DMS114 treated with DMSO at 0.1 percent for 48 hours (cell line): ENCODE measurements around the gene FAM174B.

ENCODE experiments used
- DNase-seq: peaks from one replicate; lab custom pipeline; 2025; ENCODE audit not compliant: unreplicated experiment; lab: John Stamatoyannopoulos, UW

Gene FAM174B

DNA sequence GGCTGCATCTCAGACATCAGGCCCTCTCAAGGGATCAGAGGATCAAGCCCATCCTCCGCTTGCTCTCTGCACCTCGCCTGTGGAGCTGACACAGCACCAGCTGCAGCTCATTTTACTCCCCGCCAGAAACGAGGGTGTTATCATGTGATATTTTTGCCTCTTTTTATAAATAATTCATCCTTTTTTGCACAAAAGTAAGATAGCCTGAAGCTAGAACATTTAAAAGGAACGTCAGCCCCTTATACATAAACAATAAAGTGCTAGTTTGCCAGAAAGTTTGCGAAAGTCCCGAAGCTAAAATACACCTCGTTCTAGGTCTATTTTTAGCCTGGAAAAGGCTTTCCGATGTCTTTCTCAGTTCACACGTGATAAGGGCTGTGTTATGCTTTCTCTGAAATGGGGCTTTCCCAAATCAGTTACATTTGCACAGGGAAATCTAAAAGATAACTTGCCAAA, 9.6 kb upstream of the FAM174B start:
- no peak for DNase-seq

DNA sequence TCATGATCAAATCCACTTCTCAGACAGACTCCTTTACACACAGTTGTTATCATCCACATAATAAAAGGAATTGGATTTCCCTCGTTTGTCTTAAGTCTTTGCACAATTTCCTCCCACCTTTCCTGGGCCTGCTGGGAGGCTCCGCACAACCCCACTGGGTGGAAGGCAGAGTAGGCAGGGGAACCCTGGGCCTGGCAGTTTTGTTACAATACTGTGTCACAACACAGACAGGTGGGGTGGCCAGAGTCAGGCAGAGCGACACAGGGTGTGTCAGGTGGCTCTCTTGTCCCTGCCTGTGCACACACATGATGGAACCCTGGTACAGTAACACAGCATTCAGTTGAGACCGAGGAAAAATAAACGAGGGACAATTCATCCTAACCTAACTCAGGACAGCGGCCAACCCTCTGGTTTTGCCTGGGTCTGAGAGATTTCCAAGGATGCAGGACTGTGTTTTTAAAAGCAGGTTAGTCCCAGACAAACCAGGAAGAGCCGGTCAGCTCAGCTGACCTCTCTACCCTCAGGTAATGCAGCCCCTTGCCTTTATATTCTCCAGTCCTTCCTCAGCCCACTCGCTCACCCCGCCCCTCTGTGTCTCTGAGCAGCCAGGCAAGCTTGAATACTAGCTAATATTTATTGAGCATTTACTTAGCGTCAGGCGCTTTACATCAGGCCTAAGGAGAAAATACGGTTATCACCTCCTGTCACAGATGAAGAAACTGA, 8.8 kb upstream of the FAM174B start:
- no peak for DNase-seq

DNA sequence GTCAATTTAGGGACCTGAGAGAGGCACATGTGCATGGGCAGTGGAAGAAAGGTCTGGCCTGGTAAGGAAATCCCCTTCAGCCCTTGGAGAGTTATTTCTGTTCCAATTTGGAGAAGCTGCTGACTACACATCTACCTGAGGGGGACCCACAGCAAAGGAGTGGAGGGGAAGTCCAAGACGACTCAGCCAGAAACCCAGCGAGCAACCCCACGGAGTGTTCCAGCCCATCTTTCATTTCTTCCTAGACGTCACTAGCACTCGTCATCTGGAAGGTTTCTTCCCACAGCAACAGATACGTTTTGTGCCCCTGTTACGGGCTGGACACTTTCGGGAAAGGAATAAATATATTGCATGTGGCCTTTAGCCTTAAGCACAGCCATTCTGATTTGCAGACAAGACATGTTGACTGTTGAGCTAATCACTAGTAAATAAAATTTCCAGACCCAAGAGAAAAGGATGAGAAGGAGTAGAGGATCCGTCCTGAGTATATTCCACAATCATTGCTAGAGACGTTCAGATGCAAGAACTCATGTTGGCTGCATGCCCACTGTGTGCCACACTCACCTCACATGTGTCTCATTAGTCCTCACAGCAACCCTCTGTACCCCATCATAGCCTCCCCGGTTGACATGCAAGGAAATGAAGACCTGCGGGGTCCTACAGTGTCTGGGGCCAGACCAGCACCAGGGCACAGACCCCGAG, 7.8 kb upstream of the FAM174B start:
- no peak for DNase-seq

DNA sequence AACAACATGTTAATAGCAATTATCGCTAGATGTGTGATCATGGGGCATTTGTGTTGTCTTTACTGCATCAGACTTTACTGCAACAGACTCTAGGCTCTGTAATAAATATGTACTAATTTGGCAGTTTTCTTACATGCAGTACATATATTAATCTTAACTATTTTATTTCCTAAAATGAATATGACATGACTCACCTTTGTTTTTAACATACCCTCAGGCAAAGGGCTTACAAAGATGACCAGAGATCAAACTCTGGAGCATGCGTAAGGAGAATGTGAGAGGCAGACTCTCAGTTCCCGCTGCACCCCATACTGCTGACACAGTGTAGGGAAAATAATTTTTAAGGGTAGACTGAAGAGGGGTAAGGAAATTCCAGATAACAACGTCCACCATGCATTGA, 7.2 kb upstream of the FAM174B start:
- DNase-seq, result no peak

DNA sequence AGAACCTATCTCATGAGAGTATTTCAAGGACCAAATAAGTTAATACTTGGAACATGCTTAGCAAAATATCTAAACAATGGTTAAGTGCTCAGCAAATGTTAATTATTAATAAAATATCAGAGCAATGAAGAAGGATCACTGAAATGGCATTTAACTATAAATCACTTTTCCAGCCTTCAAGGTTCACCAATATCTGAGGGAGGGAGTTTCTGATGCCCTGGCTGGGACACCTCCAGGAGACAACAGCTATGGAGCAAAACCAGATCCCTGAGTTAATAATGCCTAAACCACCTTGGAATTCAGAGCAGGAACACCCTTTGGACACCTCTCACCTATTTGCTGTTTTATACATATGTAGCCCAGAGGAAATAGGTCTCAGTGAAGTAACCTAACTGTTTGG, 6.4 kb upstream of the FAM174B start:
- no peak for DNase-seq

DNA sequence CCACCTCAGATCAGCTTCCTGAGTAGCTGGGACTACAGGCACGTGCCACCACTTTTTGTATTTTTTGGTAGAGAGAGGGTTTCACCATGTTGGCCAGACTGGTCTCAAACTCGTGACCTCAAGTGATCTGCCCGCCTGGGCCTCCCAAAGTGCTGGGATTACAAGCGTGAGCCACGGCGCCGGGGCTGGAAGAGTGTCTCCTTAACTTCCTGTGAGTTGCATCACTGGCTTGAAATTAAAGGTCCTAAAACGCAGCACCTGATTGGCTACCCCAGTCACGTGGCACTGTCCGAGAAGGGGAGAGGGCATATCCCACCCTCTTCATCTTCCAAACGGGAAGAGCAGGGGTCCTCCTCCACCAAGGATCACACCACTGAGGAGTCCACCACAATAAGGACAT, 5.5 kb upstream of the FAM174B start:
- no peak for DNase-seq

DNA sequence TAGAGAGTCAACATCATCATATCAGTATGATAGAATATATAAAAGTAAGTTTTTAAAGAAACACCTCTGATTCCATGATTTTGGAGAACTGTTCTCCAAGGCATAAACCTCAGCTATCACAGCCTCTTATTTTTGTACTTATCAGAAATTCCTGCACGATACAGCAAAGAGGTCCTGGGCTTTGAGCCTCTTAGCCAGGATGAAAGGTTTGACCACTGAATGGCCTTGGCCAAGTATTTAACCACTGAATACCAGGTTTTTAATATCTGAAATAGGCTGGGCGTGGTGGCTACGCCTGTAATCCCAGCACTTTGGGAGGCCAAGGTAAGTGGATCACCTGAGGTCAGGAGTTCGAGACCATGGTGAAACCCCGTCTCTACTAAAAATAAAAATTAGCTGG, 1.9 kb upstream of the FAM174B start:
- DNase-seq, result no peak

DNA sequence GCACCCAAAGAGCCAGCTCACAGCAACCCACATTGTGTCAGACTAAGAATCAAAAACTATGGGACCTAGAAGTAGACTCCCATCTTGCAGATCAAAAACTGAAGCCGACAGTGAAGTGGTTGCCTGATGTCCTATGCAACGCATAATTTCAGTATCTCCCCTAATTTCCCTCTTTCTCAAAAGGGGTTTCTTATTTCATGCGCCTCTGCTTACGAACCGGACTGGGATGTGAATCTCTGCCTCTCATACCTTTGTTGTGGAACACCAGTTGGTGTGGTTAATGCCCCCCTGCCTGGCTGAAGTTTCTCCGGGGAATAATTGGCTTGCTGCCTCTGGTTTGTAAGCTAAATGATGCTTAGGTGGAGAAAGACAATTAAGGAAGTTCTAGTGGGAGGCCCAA, 514 bp upstream of the FAM174B start:
- DNase-seq, result no peak

DNA sequence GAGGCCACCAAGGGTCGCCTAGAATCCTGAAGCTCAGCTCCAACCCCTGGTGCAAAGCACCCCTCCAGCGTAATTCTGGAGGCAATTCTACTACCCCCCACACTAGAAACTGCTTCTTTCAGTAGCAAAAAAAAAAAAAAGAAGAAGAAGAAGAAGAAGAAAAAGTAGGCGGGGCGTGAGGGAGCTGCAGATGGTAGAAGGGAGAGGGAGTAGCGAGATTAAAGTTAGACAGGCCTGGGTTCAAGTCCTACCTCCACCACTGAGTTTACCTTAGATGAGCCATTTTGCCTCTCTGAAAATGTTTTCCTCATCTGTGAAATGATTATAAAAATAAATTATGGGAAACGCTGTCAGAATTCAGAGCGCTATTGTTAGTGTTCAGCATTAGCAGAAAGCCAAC, 913 bp downstream of the FAM174B start:
- no peak for DNase-seq

DNA sequence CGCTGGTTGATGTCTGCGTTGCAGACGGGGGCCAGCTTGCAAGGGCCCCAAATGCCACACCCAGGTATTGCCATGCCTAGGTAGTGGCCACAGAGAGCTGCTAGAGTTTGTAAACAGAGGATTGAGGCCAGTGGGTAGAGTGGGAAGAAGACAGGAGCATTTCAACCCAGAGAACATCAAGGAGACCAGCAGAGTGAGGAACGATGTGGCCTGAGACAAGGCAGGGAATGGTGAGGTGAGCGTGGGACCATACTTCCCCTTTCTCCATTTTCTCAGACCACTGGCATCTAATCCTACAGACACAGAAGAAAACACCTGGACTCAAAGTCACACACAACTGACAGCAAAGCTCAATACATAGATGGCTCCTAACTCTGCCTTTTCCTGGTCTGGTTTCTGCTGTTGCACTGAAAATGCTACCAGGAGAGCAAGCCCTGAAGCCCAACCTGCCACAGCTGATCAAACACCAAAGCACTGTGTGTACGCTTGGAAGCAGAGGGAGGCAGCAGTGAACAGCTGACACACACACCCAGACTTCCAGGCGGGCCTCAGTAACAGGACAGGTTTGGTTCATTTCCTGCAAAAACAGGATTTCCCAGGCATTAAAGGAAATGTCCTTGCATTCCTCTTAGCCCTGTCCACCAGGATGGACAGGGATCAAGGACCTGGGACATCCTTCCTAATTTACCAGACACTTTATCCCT, 1.6 kb downstream of the FAM174B start:
- DNase-seq, result no peak

DNA sequence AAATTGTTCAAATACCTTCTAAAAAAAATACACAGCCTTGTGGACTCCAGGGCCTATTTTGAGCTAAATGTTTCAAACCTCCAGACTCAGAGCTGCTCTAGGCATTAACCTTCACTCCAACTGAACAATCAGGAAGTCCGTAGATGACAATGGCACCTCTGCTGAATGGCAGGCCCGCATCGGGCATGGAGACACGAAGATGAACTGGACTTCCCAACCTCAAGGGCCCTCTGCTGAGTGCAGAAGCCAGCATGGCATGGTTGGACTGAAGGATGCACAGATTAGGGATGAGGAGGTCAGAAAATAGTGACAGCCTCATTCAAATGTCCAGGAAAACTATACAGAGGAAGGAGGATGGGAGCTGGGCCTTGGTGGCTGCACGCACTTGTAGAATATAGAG, 2.2 kb downstream of the FAM174B start:
- DNase-seq, result no peak

DNA sequence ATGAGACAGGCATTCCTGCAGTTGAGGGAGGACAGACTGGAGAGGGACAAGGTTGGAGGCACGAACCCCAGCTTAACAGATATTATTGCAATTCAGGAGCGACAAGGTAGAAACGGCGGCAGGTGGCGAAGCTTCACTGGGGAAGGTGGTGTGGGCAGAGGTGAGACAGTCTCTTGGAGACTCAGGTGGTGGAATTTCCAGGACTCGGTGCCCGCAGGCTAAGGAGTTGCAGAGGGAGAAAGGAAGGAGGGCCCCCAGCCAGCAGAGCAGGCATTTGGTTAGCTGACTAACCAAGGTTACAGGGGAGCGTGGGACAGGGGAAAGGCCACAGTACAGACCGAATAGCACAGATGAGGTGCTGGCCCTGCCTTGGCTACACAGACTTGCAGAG, 3.0 kb downstream of the FAM174B start:
- no peak for DNase-seq

DNA sequence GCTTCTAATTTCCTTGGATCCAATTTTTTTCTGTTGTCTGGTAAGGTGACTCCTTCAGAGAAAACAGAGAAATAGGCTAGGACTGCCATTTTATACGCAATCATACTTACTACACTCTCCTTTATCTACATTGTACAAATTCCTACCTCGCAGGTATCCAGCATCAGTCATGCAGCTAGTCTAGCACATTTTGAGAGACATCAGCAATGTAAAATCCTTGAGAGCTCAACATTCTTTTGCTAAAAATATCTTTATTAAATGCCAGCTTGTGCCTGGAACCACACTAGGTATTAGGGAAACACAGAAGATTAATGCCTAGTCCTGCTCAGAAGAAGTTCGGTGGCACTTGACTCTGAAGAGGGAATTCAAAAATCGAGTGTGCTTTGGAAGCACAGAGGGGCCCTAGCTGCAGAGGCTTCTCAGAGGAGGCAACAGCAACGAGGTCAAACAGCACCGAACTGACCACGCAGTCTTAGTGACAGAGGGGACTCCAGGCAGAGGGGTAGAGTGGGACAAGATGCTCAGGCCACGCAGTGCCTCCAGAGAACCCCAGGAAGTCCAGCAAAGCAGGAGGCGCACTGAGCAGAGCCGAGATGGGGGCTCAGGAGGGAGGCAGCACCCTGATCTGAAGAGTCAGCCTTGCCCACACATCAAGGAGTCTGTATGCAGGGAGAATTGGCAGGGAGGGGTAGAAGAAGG, 3.5 kb downstream of the FAM174B start:
- no peak for DNase-seq

DNA sequence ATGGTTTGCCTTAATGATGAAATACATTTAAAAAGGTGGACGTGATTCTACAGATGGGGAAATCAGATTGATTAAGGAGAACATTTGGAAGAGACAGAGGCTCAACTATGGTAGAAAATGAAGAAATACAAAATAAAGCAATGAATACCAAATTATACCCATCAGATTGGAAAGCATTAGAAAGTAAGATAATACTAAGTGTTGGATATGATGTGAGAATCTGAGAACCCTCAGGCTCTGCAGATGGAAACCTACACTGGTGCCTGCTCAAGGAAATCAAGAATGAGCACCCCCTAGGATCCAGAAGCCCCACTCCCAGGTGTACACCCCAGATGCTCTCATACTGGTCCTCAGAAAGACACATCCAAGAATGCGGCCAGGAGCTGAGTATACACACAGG, 4.6 kb downstream of the FAM174B start:
- no peak for DNase-seq

DNA sequence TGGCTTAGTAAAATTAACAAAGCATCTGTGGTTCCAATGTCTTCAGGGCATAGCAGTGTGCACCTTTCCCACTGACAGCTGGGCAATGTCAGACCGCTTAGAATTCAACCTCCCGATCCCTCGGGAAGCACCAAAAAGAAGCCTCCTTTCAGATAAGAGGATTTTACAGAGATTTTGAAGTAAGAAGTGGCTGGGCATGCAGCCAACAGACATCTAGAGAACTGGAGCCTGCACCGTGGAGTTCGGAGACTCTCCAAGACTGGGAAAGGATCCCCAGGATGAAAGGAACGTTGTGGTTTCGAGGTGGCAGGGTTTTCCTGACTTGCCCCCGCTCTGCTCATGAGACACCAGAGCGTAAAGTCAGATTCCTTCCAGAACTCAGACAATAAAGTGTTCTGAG, 5.3 kb downstream of the FAM174B start:
- no peak for DNase-seq

DNA sequence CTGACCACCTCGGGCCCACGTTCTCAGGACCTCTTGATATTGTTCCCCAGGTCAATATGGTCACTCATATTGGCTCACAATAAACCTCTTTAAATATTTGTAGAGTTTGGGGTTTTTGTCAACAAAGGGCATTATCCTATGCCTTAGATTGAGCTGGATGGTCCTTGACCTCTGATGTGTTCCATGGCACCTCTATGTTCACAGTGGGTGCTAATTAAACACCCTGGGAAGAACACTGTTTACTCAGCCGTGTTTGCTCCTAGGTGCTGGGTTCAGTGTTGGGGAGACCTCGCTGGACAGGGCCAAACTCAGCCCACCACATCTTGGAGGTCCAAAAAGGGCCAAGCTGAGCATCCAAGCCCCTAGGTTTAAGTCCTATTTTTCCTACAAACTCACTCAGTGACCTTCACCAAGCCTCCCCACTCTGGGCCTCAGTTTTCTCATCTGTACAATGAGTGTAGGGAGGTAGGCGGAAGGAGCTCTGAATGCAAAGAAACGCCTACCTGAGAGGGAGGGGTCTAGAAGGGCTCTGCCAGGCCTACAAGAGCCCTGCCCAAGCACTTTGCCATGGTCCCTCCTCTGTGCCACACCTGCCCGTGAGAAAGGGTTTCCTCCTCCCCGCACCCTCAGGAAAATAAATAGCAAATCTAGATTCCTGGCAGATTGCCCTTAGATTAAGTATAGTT, 7.2 kb downstream of the FAM174B start:
- DNase-seq, result no peak

DNA sequence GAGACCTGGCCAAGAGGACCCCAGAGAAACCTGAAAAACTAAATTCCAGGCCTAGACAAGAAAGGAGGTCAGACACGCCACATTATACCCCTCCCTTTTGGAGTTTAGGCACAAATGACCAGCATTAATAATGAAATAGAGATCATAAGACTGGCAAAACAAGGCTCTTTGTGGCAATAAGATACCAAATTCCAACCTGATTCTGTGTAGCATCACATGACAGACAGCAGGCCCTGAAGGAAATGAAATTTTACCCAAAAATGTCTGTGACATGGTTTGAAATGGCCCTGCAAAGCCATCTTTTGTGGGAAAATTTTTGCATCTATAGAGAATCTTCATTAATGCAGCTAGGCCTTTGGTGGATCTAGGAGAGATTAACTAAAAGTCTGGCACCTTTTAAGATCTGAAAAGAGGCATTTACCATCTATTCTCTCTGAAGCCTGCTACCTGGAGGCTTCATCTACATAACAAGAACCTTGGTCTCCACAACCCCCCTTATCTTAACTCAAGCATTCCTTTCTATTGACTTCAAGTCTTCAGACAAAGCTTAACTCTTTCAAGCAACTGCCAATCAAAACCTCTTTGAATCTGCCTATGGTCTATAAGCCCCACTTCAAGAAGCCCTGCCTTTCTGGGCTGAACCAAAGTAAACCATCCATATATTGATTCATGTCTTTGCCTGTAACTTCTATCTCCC, 8.0 kb downstream of the FAM174B start:
- DNase-seq, result no peak

DNA sequence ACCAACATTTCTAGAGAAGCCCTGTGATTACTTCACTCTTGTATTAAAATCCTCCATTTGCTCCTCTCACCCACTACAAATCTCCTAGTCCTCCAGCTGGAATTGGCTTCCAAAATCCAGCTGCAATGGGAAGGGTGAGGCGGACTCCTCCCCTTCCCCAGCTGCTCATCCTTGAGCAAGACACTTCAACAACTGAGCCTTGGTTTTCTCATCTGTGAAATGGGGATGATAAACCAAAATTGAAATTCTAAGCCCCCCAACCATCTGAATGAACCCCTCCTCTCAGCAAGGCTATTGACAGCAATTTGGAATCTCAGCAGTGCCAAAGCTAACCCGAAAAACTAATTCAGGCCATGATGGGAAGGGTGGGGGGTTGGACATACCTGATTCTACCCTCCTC, 9.4 kb downstream of the FAM174B start:
- no peak for DNase-seq

DNA sequence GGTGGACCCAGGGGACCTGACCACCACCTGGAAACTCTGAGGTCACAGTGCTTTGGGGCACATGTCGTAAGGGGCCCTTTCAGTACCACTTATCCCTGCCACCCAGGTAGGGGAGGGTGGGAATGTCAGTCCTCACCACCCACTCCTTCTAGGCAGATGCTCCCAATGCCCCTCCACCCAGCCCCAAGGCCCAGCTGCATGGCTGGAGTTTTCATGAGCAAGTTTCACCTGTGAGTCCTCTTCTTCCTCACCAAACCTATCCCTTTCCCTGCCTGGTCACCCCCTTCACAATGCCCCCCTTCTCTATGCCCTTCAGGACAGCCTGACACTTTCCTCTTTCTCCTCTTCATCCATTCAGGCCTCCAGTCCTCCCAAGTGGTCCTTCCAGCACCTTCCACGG, 9.8 kb downstream of the FAM174B start:
- no peak for DNase-seq

DNA sequence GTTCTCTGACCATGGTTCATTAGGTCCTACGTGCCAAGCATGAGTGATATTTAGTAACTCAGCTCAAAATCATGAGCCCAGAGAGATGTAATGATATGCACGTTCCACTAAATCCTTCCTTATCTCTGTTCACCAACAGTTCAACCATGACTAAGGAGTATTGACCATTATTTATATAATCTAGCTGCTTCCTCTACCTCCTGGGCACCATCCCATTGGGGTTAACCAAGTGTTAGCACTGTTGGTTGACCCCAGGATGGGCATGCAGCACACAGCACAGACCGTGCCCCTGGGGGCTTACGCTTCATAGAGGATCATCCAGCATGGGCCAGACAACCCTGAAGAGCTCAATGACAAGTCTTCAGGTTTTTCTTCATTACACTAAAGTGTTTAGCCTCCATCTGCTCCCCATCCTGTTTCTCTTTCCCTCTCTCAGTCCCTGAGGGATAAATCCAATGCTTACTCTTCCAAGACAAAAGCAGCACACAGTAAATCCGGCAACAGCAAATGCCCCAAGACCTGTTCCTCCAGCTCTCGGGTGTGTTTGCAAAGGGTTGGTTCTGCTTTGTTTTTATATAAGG, 10.4 kb downstream of the FAM174B start:
- no peak for DNase-seq
